Measurements from ENCODE around the gene SORCS2. TPM values are rescaled to one million over a fixed set of nuclear protein-coding genes. Genes with fewer than 3 reads are reported as not detected.

Gene SORCS2
- polyA plus RNA-seq, 1 donor from 2014 or later: 1.0 TPM

DNA sequence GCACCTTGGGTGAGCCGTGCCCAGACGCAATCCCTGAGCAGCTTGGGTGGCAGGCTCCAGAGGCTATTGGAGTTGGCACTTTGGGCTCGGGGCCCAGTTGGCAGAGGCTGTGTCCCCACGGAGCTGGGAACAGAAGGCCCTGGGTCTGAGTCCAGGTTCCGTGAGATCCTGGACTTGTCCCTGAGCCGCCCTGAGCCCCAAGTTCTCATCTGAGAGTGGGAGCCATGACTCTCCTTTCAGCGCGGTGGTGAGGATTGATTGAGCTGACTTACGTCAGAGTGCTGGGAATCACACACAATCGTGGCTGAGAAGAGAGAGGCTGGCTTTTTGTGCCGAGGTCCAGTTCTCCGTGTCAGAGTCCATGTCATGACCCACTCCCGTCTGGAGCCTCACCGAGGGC is 144.4 kb downstream of the SORCS2 start:
- no peaks in the 10 kb centered on the region for H3K27me3 ChIP-seq (ENCODE audit: insufficient read depth, low read depth, low read length)
- no peaks in the 10 kb centered on the region for H3K36me3 ChIP-seq (ENCODE audit: insufficient read depth, low read length)
- no peaks in the 10 kb centered on the region for H3K9me3 ChIP-seq (ENCODE audit: low read length)
- H3K4me2 ChIP-seq (ENCODE audit: low read length): no peak overlapping the region
- H3K79me2 ChIP-seq (replicated peaks; ENCODE audit: insufficient read depth, low read length): no peaks in the 10 kb centered on the region
- no peak overlapping the region for H3K9ac ChIP-seq (ENCODE audit: low read length)
- H3K4me3 ChIP-seq (ENCODE audit: low read length): no peak overlapping the region
- no peaks in the 10 kb centered on the region for H4K20me1 ChIP-seq (ENCODE audit: insufficient read depth)
- no peak overlapping the region for H3K27ac ChIP-seq (ENCODE audit: low read length)
- no peaks in the 10 kb centered on the region for H3F3A ChIP-seq (ENCODE audit: insufficient read depth, low read length, poor library complexity, severe bottlenecking)
- H2AFZ ChIP-seq (ENCODE audit: low read depth, low read length): no peak overlapping the region
- TF ChIP-seq EZH2 (IDR thresholded peaks at IDR 0.05; ENCODE audit: borderline replicate concordance, insufficient read depth, low read length, poor library complexity, severe bottlenecking): no peak
- TF ChIP-seq RAD21 (conservative IDR thresholded peaks at IDR 0.05): no peak
- TF ChIP-seq SMC3 (conservative IDR thresholded peaks at IDR 0.05; ENCODE audit: poor library complexity): no peak
- TF ChIP-seq EP300 (conservative IDR thresholded peaks at IDR 0.05; ENCODE audit: poor library complexity, severe bottlenecking): no peak
- no peak for TF ChIP-seq MXI1 (conservative IDR thresholded peaks at IDR 0.05; ENCODE audit: poor library complexity, severe bottlenecking)
- no peaks in the 10 kb centered on the region for H3K9me2 ChIP-seq (ENCODE audit: insufficient read depth, low read length)

DNA sequence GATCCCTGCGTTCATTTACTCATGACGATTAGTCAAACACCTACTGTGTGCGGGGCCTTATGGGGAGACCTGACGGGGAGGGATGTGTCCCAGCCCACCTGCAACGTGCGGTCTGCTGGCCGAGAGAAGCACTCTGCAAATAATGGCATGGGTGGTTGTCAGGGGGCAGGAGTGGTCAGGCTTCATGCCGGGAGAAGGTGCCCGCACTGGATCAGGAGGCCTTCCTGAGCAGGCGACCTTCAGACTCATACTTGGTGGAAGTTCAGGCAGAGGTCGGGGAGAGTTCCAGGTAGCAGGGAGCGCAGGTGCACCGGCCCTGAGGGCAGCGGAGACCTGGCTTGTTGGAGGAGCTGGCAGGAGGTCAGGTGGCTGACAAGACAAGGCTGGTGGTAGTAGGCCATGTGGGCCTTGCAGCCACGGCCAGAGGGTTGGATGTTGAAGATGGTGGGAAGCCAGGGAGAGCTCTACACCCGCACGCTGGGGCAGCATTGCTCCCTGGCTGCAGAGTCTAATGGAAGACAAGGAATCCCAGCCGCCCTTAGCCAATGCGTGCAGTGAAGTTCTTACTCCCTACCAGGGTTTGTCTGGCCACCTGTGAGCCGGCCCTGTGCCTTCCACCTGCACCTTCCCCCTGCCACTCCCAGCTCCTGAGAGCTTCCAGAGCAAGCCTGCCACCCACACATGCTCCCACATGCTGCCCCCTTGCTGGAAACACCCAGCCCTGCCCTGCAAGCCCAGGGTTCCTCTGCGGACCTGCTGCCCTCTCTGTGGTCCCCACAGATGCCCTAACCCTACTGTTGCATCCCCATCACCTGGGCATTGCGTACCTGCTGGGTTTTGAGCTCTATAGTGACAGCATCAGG is 145.1 kb downstream of the SORCS2 start:
- H3K4me3 ChIP-seq (ENCODE audit: low read length): no peak overlapping the region
- no peaks in the 10 kb centered on the region for H3F3A ChIP-seq (ENCODE audit: insufficient read depth, low read length, poor library complexity, severe bottlenecking)
- H3K9me2 ChIP-seq (ENCODE audit: insufficient read depth, low read length): no peaks in the 10 kb centered on the region
- H3K9ac ChIP-seq (ENCODE audit: low read length): no peak overlapping the region
- H3K27me3 ChIP-seq (ENCODE audit: insufficient read depth, low read depth, low read length): no peaks in the 10 kb centered on the region
- no peaks in the 10 kb centered on the region for H4K20me1 ChIP-seq (ENCODE audit: insufficient read depth)
- no peaks in the 10 kb centered on the region for H3K9me3 ChIP-seq (ENCODE audit: low read length)
- no peaks in the 10 kb centered on the region for H3K36me3 ChIP-seq (ENCODE audit: insufficient read depth, low read length)
- no peak overlapping the region for H3K27ac ChIP-seq (ENCODE audit: low read length)
- no peaks in the 10 kb centered on the region for H3K79me2 ChIP-seq (replicated peaks; ENCODE audit: insufficient read depth, low read length)
- TF ChIP-seq, protein P1, sequence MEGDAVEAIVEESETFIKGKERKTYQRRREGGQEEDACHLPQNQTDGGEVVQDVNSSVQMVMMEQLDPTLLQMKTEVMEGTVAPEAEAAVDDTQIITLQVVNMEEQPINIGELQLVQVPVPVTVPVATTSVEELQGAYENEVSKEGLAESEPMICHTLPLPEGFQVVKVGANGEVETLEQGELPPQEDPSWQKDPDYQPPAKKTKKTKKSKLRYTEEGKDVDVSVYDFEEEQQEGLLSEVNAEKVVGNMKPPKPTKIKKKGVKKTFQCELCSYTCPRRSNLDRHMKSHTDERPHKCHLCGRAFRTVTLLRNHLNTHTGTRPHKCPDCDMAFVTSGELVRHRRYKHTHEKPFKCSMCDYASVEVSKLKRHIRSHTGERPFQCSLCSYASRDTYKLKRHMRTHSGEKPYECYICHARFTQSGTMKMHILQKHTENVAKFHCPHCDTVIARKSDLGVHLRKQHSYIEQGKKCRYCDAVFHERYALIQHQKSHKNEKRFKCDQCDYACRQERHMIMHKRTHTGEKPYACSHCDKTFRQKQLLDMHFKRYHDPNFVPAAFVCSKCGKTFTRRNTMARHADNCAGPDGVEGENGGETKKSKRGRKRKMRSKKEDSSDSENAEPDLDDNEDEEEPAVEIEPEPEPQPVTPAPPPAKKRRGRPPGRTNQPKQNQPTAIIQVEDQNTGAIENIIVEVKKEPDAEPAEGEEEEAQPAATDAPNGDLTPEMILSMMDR (IDR thresholded peaks at IDR 0.05; ENCODE audit: poor library complexity, severe bottlenecking): no peak
- TF ChIP-seq EP300 (conservative IDR thresholded peaks at IDR 0.05; ENCODE audit: poor library complexity, severe bottlenecking) (no peak), RAD21 (conservative IDR thresholded peaks at IDR 0.05) (no peak), TAF1 (IDR thresholded peaks at IDR 0.05; ENCODE audit: low read depth) (no peak), SMC3 (conservative IDR thresholded peaks at IDR 0.05; ENCODE audit: poor library complexity) (no peak), EZH2 (IDR thresholded peaks at IDR 0.05; ENCODE audit: borderline replicate concordance, insufficient read depth, low read length, poor library complexity, severe bottlenecking) (no peak)
- TF ChIP-seq, protein P2, sequence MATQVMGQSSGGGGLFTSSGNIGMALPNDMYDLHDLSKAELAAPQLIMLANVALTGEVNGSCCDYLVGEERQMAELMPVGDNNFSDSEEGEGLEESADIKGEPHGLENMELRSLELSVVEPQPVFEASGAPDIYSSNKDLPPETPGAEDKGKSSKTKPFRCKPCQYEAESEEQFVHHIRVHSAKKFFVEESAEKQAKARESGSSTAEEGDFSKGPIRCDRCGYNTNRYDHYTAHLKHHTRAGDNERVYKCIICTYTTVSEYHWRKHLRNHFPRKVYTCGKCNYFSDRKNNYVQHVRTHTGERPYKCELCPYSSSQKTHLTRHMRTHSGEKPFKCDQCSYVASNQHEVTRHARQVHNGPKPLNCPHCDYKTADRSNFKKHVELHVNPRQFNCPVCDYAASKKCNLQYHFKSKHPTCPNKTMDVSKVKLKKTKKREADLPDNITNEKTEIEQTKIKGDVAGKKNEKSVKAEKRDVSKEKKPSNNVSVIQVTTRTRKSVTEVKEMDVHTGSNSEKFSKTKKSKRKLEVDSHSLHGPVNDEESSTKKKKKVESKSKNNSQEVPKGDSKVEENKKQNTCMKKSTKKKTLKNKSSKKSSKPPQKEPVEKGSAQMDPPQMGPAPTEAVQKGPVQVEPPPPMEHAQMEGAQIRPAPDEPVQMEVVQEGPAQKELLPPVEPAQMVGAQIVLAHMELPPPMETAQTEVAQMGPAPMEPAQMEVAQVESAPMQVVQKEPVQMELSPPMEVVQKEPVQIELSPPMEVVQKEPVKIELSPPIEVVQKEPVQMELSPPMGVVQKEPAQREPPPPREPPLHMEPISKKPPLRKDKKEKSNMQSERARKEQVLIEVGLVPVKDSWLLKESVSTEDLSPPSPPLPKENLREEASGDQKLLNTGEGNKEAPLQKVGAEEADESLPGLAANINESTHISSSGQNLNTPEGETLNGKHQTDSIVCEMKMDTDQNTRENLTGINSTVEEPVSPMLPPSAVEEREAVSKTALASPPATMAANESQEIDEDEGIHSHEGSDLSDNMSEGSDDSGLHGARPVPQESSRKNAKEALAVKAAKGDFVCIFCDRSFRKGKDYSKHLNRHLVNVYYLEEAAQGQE (IDR thresholded peaks at IDR 0.05; ENCODE audit: borderline replicate concordance): no peak
- H2AFZ ChIP-seq (ENCODE audit: low read depth, low read length): no peak overlapping the region
- H3K4me2 ChIP-seq (ENCODE audit: low read length): no peak overlapping the region

Data from neural cell (in vitro differentiated cells).